ENCODE measurements around the gene RALGPS1.
"Not testable (repeated sequence)": the region's sequence is repeated elsewhere in the genome, so short reads cannot be mapped to it uniquely, and the experiment has no call there.

Gene RALGPS1

GRCh38 chr9:127137640-127138360 lies 223.2 kb downstream of the RALGPS1 start:
- no peak for DNase-seq (ENCODE audit: low read depth)

GRCh38 chr9:127138444-127138843 lies 223.9 kb downstream of the RALGPS1 start:
- DNase-seq (ENCODE audit: low read depth) = no peak

GRCh38 chr9:127139071-127139731 lies 224.6 kb downstream of the RALGPS1 start:
- DNase-seq (ENCODE audit: low read depth) = no peak

- no peak for DNase-seq (ENCODE audit: low read depth)
Observed at GRCh38 chr9:127139775-127140174, 225.2 kb downstream of the RALGPS1 start.

DNA sequence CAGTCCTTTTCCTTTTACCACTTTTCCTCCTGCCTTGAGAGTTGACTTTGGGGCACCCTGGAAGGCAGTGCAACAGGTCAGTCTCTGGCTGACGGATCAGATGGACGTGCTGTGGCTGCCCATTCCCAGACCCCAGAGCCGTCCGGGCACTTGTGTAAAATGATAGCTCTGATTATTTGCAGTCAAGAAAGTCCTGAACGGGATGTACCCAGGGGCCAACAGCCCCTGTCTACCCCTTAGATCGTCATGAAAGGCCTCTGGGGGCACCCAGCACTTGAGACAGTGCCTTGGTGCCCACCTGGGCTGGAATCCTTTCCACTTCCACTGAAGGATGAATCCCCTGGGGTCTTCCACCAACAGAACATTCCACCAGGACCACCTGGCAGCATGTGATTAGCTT lies 225.6 kb downstream of the RALGPS1 start:
- DNase-seq (ENCODE audit: low read depth) = no peak

DNA sequence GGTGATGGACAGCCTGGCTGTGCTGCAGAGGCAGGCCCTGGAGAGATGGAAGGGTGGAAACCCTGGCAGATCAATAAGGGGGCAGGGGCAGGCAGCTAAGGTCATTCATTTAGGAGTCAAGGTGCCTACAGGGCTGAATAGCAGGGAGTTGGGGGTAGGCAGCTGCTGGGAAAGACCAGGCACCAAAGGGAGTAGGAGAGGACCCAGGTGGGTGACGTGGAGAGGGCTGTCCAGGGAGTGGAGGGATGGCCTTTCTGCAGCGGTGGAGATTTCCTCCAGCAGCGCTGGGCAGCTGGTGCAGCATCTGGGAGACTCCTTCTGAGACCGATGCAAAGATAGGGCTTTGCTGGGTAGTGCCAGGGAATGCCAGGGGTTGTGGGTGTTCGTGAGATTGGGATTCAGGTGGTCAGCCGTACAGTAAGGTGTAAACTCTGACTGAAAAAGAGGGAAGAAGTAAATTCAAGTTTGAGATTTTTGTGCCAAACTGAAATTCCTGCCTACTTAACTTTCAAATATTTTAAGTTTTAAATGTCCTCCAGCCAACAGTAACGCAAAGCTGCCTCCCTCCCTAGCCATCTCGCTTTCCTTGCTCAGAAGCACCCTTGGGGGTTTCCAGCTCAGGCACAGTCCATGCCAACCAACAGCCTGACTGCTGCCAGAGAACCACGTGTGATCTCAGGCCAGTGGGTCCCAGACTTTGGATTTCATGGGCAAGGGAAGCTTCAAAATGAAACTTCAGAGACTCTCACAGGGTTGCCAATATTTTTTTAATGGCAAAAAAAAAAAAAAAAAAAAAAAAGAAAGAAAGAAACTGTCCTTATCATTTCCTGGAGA lies 226.5 kb downstream of the RALGPS1 start:
- DNase-seq (ENCODE audit: low read depth) = no peak

GRCh38 chr9:127142291-127142690 lies 227.7 kb downstream of the RALGPS1 start:
- no peak for DNase-seq (ENCODE audit: low read depth)

GRCh38 chr9:127142931-127143464 lies 228.4 kb downstream of the RALGPS1 start:
- no peak for DNase-seq (ENCODE audit: low read depth)

GRCh38 chr9:127143920-127144465 lies 229.4 kb downstream of the RALGPS1 start:
- DNase-seq (ENCODE audit: low read depth) = no peak

GRCh38 chr9:127144670-127145445 lies 230.3 kb downstream of the RALGPS1 start:
- no peak for DNase-seq (ENCODE audit: low read depth)

DNA sequence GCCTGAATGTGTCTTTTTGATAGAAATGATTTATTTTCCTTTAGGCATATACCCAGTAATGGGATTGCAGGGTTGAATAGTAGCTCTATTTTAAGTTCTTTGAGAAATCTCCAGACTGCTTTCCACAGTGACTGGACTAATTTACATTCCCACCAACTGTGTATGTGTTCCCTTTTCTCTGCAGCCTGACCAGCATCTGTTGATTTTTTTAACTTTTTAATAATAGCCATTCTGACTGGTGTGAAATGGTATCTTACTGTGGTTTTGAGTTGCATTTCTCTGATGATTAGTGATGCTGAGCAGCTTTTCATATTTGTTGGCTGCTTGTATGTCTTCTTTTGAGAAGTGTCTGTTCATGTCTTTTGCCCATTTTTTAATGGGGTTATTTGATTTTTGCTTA lies 232.3 kb downstream of the RALGPS1 start:
- DNase-seq (ENCODE audit: low read depth) = not testable (repeated sequence)

GRCh38 chr9:127147251-127147650 lies 232.7 kb downstream of the RALGPS1 start:
- DNase-seq (ENCODE audit: low read depth) = no peak

- no peak for DNase-seq (ENCODE audit: low read depth)
Observed at GRCh38 chr9:127148014-127148413, 233.4 kb downstream of the RALGPS1 start.

DNA sequence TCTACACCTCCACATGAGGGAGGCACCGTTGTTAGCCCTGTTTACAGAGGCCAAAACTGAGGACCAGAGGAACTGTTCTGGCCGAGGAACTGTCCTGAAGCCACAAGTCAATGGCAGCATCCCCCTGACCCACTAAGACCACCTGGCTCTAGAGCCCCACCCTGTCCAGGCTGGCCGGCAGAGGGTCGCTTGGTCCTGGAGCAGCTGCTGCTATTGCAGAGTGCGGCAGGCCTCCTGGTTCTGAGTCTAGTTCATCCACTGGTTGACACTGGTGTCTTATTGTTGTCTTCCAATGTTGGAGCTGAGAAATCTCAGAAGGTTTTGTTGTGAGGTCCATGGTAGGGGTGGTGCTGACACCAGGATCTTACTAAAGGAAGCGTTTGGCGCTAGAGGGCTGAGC lies 234.4 kb downstream of the RALGPS1 start:
- DNase-seq (ENCODE audit: low read depth) = no peak

- DNase-seq (ENCODE audit: low read depth) = no peak
Observed at GRCh38 chr9:127149463-127150390, 235.1 kb downstream of the RALGPS1 start.

- no peak for DNase-seq (ENCODE audit: low read depth)
Observed at GRCh38 chr9:127153501-127153900, 238.9 kb downstream of the RALGPS1 start.

DNA sequence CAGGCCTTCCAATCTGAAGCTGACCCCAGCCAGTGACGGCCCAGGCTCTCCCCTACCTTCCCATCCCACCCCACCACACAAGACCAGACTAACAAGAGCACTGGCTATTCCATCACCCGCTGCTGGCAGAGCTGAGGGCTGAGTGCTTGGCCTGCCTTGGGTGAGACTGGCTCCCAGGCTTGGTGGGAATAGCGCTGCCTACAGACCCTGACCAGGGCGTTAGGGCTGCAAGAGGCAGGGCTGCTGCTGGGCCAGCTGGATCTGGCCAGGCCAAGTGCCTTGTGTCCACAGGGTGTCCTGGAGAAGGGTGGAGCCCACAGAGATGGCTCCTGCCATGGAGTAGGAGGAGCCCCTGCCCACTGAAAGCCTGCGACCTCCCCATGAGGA lies 239.4 kb downstream of the RALGPS1 start:
- DNase-seq (ENCODE audit: low read depth) = no peak

DNA sequence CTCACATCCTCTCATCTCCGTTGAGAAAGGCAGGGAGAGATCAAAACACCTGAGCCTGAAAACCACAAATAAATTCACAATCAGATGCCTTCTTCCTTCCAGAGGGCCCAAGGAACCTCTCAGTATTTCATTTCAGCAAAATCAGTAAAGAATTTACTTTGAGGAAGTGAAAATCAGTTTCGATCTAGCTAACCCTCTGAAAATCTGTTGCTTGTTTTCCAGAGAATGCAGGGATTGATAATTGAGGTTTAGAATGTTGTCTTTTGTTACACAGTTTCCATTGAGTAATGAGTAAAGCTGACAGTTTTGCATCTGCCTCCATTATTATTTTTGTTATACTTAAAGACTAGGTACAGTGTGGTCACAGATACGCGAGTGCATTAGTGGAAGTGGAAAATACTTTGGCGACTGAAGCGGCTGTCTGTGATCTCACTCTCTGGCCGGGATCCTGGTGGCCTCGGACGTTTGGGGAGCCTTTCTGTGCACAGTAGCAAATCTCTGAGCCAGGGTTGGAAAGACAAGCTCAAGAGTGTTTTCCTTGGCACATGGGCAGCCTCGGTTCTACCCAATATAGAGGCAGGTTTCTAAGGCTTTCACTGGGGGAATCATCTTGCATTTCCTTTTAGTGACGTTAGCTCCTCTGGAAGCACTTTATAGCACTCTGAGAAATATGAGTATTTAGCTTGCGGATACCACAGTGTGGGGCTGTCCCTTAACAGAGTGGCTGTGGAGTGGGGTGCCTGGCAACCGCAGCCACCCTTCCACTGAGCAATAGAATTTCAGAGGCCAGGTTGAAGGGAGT lies 240.0 kb downstream of the RALGPS1 start:
- DNase-seq (ENCODE audit: low read depth) = no peak

- DNase-seq (ENCODE audit: low read depth) = no peak
Observed at GRCh38 chr9:127155314-127155960, 240.9 kb downstream of the RALGPS1 start.
